Ovary (tissue), 9 donors: ENCODE data around the gene SIL1. TPM values are rescaled to one million over a fixed set of nuclear protein-coding genes. Genes with fewer than 3 reads are reported as not detected.

ENCODE experiments used
- DNase-seq, 5 donors: peaks; one replicate each; pipeline ENCODE4 v3.0.0-alpha.2; 2019 to 2020
- H3K27ac ChIP-seq, 2 donors: fragments of 200-600 bp; one replicate each; pipeline versions ENCODE4 v1.5.1 to v1.8.0; 2019 to 2022
- H3K27me3 ChIP-seq: fragments of 200-600 bp; one replicate; pipeline ENCODE4 v1.8.0; 2022
- H3K36me3 ChIP-seq: fragments of 200-600 bp; sonication (generic); one replicate; pipeline ENCODE4 v1.5.1; 2019
- H3K4me1 ChIP-seq: one replicate; pipeline ENCODE4 v1.8.1; 2013; ENCODE audit warnings: mild to moderate bottlenecking, moderate library complexity; ENCODE audit not compliant: insufficient read depth
- H3K4me3 ChIP-seq: fragments of 200-600 bp; sonication (generic); one replicate; pipeline ENCODE4 v1.5.1; 2017
- H3K9me3 ChIP-seq, 2 donors: fragments of 200-600 bp in 1 of 2; sonication (generic) in 1 of 2; one replicate each; pipeline versions ENCODE4 v1.5.1 to v1.8.1; 2013 to 2019; ENCODE audit warnings: mild to moderate bottlenecking in 1 of 2, moderate library complexity in 1 of 2
- EP300 ChIP-seq: sonication (generic); formaldehyde crosslinking; IDR thresholded peaks from one replicate; pipeline ENCODE4 v1.6.1; 2017; ENCODE audit warnings: antibody characterized with exemption
- POLR2A ChIP-seq: fragments of 450-650 bp; IDR thresholded peaks from one replicate; pipeline ENCODE4 v1.6.1; 2017; ENCODE audit warnings: antibody characterized with exemption, mild to moderate bottlenecking, moderate library complexity
- WGBS, 3 donors: extraction: QIAGEN DNeasy Blood & Tissue Kit in 1 of 3; methylation state at CpG; one replicate each; pipeline versions ENCODE4 v1.1.5 to v1.1.7; 2013 to 2017; 5-methylcytosine and 5-hydroxymethylcytosine counted together
- intact Hi-C, 4 donors: fragments of 100-400 bp; cut with DNase I; formaldehyde crosslinking; loops; one replicate each; pipeline versions ENCODE4 v1.11.0 to v1.15.1; 2022 to 2023
- polyA plus RNA-seq, 2 donors: library from polyadenylated mRNA; stranded (reverse); fragments of 200-250 nt in 1 of 2; fragments of 350-450 nt in 1 of 2; fragmentation: Illumina TruSeq in 1 of 2; extraction: RNeasy Lipid Tissue Mini Kit (QIAGEN cat#74804) in 1 of 2; gene quantifications; one replicate each; pipeline ENCODE4 v1.2.3, GENCODE V29; 2013 to 2014
- total RNA-seq, 7 donors: library from RNA; depleted of rRNA in 2 of 7; stranded (reverse); fragments of >200 nt in 2 of 7; fragmentation: NEBNext Ultra II Directional in 3 of 7; extraction: Animal tissue kit (Norgen Biotek cat#: 25700) in 3 of 7; gene quantifications; one replicate each; pipeline versions ENCODE4 v1.1.0 to v1.2.4, GENCODE V29; 2016 to 2023
- TF ChIP-seq, protein P1 (sequence below), 3 donors: fragments of 450-650 bp in 2 of 3; fragments of 200-600 bp in 1 of 3; IDR thresholded peaks; one replicate each; pipeline versions ENCODE4 v1.5.1 to v1.8.0; 2016 to 2022; ENCODE audit warnings: antibody characterized with exemption in 3 of 3, mild to moderate bottlenecking in 1 of 3
- donor health status: DM: no; HTN: no; CAD: no; lungs with moderate emphysema.
- donor health status: DM: no; HTN: no; CAD: no.
- donor health status: Bipolar disorder and iron deficiency.
- donor health status: DM: yes; HTN: yes; CAD: no.
- donor health status: DM: no; HTN: no; CAD: no.
- donor health status: DM: yes; HTN: yes; CAD: no.

SIL1 gene
- total and polyA plus RNA-seq, 9 donors: 15.7 to 93.0 (median 34.9) TPM

GRCh38 chr5:138955013-138955660 lies 243.0 kb downstream of the SIL1 start:
- peaks cover 24% of the 10 kb centered on the region for H3K4me1 ChIP-seq

DNA sequence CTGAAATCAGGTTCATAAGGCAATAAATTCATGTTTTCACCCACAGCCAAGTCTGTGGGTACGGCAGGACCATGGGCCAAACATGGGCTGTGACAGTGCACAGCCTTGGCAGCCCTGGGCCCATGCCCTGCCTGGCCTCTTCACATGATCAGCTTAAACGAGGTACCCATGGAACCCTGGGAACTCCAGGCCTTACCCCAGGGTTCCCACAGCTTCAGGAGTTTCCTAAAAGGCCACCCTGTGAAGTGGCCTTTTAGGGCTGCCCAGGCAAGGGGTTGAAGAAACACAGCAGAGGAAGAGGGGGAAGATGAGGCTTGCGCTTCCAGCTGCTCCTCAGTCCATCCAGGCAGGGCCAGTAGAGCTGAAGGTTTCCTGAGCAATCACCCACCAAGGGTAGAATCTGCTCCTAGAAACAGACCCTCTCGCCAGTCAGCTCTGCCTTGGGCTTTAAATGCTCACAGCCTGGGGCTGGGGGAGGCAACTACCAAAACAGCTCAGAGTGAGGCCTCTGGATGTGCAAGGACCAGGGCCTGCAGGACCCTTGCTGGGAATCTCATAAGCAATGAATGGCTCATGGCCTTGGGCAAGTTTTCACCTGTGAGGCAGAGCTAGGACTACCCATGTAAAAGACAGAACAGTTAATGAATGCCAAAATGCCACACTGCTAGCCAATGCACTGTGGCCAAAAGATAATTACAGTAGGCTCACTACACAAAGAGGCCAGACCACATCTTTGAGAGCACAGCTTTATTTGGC lies 243.7 kb downstream of the SIL1 start:
- H3K36me3 ChIP-seq: no peaks in the 10 kb centered on the region
- intact Hi-C loops: no loop called here
- no peaks in the 10 kb centered on the region for H3K9me3 ChIP-seq
- H3K4me1 ChIP-seq: peaks cover 24% of the 10 kb centered on the region
- H3K4me3 ChIP-seq: no peak overlapping the region
- DNase-seq: no peak
- TF ChIP-seq, protein P1, sequence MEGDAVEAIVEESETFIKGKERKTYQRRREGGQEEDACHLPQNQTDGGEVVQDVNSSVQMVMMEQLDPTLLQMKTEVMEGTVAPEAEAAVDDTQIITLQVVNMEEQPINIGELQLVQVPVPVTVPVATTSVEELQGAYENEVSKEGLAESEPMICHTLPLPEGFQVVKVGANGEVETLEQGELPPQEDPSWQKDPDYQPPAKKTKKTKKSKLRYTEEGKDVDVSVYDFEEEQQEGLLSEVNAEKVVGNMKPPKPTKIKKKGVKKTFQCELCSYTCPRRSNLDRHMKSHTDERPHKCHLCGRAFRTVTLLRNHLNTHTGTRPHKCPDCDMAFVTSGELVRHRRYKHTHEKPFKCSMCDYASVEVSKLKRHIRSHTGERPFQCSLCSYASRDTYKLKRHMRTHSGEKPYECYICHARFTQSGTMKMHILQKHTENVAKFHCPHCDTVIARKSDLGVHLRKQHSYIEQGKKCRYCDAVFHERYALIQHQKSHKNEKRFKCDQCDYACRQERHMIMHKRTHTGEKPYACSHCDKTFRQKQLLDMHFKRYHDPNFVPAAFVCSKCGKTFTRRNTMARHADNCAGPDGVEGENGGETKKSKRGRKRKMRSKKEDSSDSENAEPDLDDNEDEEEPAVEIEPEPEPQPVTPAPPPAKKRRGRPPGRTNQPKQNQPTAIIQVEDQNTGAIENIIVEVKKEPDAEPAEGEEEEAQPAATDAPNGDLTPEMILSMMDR (IDR thresholded peaks at IDR 0.05): no peak
- TF ChIP-seq EP300: no peak
- no peak for TF ChIP-seq POLR2A
- H3K27me3 ChIP-seq: no peaks in the 10 kb centered on the region
- H3K27ac ChIP-seq: peak overlapping the region in 1 of 2 donors; percentile 68
- 83 to 92% (median 90%) methylated on average over 4 of the region's 4 CpGs for WGBS, 3 donors

More at GRCh38 chr5:138955013-138955660, 243.0 kb downstream of the SIL1 start:
- no peaks in the 10 kb centered on the region for H3K36me3 ChIP-seq
- no peaks in the 10 kb centered on the region for H3K9me3 ChIP-seq
- H3K4me3 ChIP-seq: no peak overlapping the region
- intact Hi-C loops: no loop called here
- WGBS, 3 donors: 35 to 47% (median 45%) methylated on average over 11 to 12 of the region's 12 CpGs
- H3K27ac ChIP-seq: peak overlapping the region in 1 of 2 donors; percentile 68
- DNase-seq: peak in 1 of 5 donors; percentile 52
- no peaks in the 10 kb centered on the region for H3K27me3 ChIP-seq
- TF ChIP-seq, protein P1 (IDR thresholded peaks at IDR 0.05): no peak
- TF ChIP-seq POLR2A (no peak), EP300 (no peak)

DNA sequence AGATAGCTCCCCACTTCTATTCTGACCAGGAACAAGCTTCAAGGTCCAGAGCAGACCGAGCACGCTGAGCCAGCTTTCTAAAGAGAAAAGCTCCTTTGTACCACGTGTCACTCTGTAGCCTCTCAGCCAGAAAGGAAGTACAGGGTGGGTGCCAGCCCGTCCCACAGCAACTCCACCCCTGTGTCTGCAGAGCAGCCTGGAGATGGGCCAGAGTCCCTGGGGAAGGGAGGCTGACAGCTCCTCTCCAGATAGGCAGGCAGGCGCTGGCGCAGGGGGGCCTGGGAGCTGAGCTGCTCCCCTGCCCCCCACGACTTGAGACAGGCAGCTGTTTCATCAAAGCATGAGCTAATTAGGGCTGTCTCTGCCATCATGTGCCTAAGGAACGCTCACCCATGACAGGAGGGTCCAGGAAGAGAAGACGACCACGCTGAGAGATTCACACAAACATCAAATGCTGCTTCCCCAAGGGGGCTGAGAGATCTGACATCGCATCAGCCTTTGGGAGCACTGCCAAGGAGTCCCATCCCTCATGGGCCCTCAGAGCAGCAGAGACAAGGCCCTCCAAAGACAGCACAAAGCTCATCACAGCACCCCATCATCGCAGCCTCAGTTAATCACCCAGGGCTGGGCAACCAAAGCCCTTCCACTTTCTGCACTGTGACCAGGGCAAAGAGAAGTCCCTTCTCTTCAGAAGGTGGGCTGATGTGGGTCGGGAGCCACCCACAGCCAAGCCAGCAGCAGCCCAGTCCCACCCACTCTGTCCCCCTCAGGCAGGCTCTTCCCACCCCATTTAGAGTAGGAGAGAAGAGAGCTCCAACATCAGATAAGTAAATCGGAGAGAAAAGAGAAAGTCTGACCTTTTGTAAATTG lies 244.5 kb downstream of the SIL1 start:
- Histone ChIP-seq H3K27ac (peak overlapping the region; percentile 40 to 68), H3K4me1 (peaks cover 24% of the 10 kb centered on the region), H3K9me3 (no peaks in the 10 kb centered on the region), H3K4me3 (no peak overlapping the region), H3K36me3 (no peaks in the 10 kb centered on the region), H3K27me3 (no peaks in the 10 kb centered on the region)
- no peak for TF ChIP-seq POLR2A
- TF ChIP-seq EP300: no peak
- TF ChIP-seq, protein P1 (IDR thresholded peaks at IDR 0.05): no peak
- DNase-seq: peak; percentile 78 to 89 (median 83)
- intact Hi-C loops: no loop called here
- 32 to 33% (median 32%) methylated on average over 14 of the region's 14 CpGs for WGBS, 3 donors

GRCh38 chr5:138952962-138953361 lies 245.2 kb downstream of the SIL1 start:
- H3K36me3 ChIP-seq: no peaks in the 10 kb centered on the region
- no peaks in the 10 kb centered on the region for H3K27me3 ChIP-seq
- WGBS, 3 donors: 13 to 29% (median 25%) methylated on average over 6 of the region's 6 CpGs
- intact Hi-C loops: no loop called here
- TF ChIP-seq, protein P1 (IDR thresholded peaks at IDR 0.05): no peak
- no peak for TF ChIP-seq POLR2A
- peak in 1 of 5 donors; percentile 37 for DNase-seq
- H3K9me3 ChIP-seq: no peaks in the 10 kb centered on the region
- H3K4me1 ChIP-seq: peaks cover 27% of the 10 kb centered on the region
- H3K27ac ChIP-seq: peak overlapping the region; percentile 40 to 68
- no peak overlapping the region for H3K4me3 ChIP-seq
